Measurements from ENCODE around the gene CSHL1. TPM values are rescaled to one million over a fixed set of nuclear protein-coding genes. Genes with fewer than 3 reads are reported as not detected.

The CSHL1 gene
- total and polyA plus RNA-seq, 9 of the 15 experiments (the other 6 are each of a cell fraction or from before 2014, with no cell fraction given): not detected

- BruUV-seq (replicated peaks): no TSS peak
- DNase-seq (ENCODE audit: extremely low read depth in 1 of 4, low spot score in 3 of 4) (no peak), FAIRE-seq (no peak), ATAC-seq (no peak)
- no peak overlapping the region for H3K4me2 ChIP-seq (ENCODE audit: insufficient read depth, low read length)
- H3K4me1 ChIP-seq (replicated peaks in 1 of 2; ENCODE audit: control insufficient read depth in 2 of 2, insufficient read depth in 2 of 2, low read length in 2 of 2): peaks cover 0 to 33% of the 10 kb centered on the region in 2 experiments; a peak in 2 of 5 replicates
- CTCF ChIA-PET (ENCODE audit: low intra/inter-chr PET ratio): no interaction called here
- no peak overlapping the region for H3K9ac ChIP-seq (ENCODE audit: insufficient read depth in 1 of 2, low read depth in 2 of 2, low read length in 2 of 2)
- WGBS (ENCODE audit: insufficient coverage, low coverage, missing lambda C conversion rate): 42% methylated on average over 24 of the region's 24 CpGs
- no peak overlapping the region for H3K4me3 ChIP-seq
- in situ Hi-C loops (cut with MboI) (no loop called here), intact Hi-C loops (cut with micrococcal nuclease) (no loop called here)
- peaks cover 5 to 19% of the 10 kb centered on the region in 2 experiments; a peak in 3 of 5 replicates for H3K27me3 ChIP-seq (ENCODE audit: control insufficient read depth in 2 of 2, insufficient read depth in 2 of 2, low read length in 2 of 2)
- H4K20me1 ChIP-seq (replicated peaks; ENCODE audit: control insufficient read depth, insufficient read depth, low read length): no peaks in the 10 kb centered on the region
- H2AFZ ChIP-seq (ENCODE audit: low read depth, low read length): no peak overlapping the region
- H3K9me1 ChIP-seq (ENCODE audit: control insufficient read depth, insufficient read depth, low read length): no peaks in the 10 kb centered on the region
- H3K36me3 ChIP-seq (ENCODE audit: control insufficient read depth, insufficient read depth, low read length): no peaks in the 10 kb centered on the region
- POLR2A ChIA-PET: interaction anchor here (0.6 to 2.0 kb wide), 7 partner anchors 10 to 569 kb away, joined by 3 to 6 read pairs (median 4); no protein-coding TSS in a partner anchor
- H3K9me3 ChIP-seq (replicated peaks; ENCODE audit: control insufficient read depth, insufficient read depth, low read depth, low read length): no peaks in the 10 kb centered on the region
- no peak for TF ChIP-seq HDAC3 (IDR thresholded peaks at IDR 0.05; ENCODE audit: borderline replicate concordance, partially characterized antibody)
- no peak for TF ChIP-seq ZFP91 (CRISPR knock-in tag; IDR thresholded peaks at IDR 0.05)
- TF ChIP-seq ZNF584 (CRISPR knock-in tag; IDR thresholded peaks at IDR 0.05; ENCODE audit: low read depth): no peak
- TF ChIP-seq TCF15 (CRISPR knock-in tag; IDR thresholded peaks at IDR 0.05): no peak
- no peak for TF ChIP-seq PCBP1 (IDR thresholded peaks at IDR 0.05; ENCODE audit: low read depth, low read length, poor library complexity, severe bottlenecking)
- no peak overlapping the region for H3K27ac ChIP-seq (ENCODE audit: extremely low read depth, low read depth, low read length)
- no peaks in the 10 kb centered on the region for H3K79me2 ChIP-seq (ENCODE audit: control insufficient read depth, insufficient read depth, low read length)
Observed at GRCh38 chr17:63929860-63930766, 19.1 kb upstream of the CSHL1 start.

Measured in K562 (cell line).